Parathyroid adenoma (tissue), 2 donors: ENCODE data around the gene PPM1F.
A peak's percentile ranks its signal among the peaks of the same experiment; 100 is the strongest.

Source experiments
- H2AFZ ChIP-seq: fragments of 300-600 bp; sonication (generic); one replicate; pipeline ENCODE4 v1.7.0; 2017; ENCODE audit warnings: antibody characterized with exemption, mild to moderate bottlenecking
- H3K27ac ChIP-seq: fragments of 300-600 bp; sonication (generic); one replicate; pipeline ENCODE4 v1.7.0; 2017
- H3K27me3 ChIP-seq: fragments of 300-600 bp; sonication (generic); one replicate; pipeline ENCODE4 v1.7.0; 2017; ENCODE audit warnings: low read length; ENCODE audit not compliant: control insufficient read depth, insufficient read depth
- H3K36me3 ChIP-seq: fragments of 300-600 bp; sonication (generic); one replicate; pipeline ENCODE4 v1.7.0; 2017; ENCODE audit warnings: low read length; ENCODE audit not compliant: control insufficient read depth, insufficient read depth
- H3K4me1 ChIP-seq: fragments of 300-600 bp; sonication (generic); one replicate; pipeline ENCODE4 v1.7.0; 2017; ENCODE audit warnings: control low read depth
- H3K4me2 ChIP-seq: fragments of 300-600 bp; sonication (generic); one replicate; pipeline ENCODE4 v1.7.0; 2017; ENCODE audit warnings: low read length
- H3K4me3 ChIP-seq: fragments of 300-600 bp; sonication (generic); one replicate; pipeline ENCODE4 v1.7.0; 2017; ENCODE audit warnings: low read depth, low read length
- H3K79me2 ChIP-seq: fragments of 300-600 bp; sonication (generic); one replicate; pipeline ENCODE4 v1.7.0; 2017; ENCODE audit warnings: control low read depth
- H3K9ac ChIP-seq: fragments of 300-600 bp; sonication (generic); one replicate; pipeline ENCODE4 v1.7.0; 2017; ENCODE audit warnings: mild to moderate bottlenecking
- H3K9me3 ChIP-seq: fragments of 300-600 bp; sonication (generic); one replicate; pipeline ENCODE4 v1.7.0; 2017; ENCODE audit warnings: low read length; ENCODE audit not compliant: control insufficient read depth
- TF ChIP-seq, protein P1 (sequence below): fragments of 300-600 bp; sonication (generic); IDR thresholded peaks from one replicate; pipeline ENCODE4 v1.7.0; 2017; ENCODE audit warnings: antibody characterized with exemption, mild to moderate bottlenecking
- donor health status: primary hyperparathyroidism.

Gene PPM1F

DNA sequence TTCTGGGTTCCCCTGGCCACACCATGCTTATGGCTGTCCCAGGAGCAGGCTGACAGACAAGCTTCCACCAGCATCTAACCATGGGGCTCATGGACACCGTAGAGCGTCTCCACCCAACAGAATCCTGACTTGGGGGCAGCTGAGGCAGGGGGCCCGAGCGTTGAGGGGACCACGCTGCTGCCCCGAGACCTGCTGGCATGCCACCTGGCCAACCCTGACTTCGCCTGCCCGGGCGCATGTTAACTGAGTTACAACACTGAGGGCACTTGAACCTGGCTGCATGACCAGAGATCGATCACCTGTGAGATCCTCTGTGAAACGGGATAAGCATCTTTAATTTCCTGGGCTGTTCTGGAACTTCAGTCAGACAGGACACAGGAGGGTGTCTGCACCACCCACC is 13.7 kb downstream of the PPM1F start:
- H3K4me2 ChIP-seq: peak overlapping the region; percentile 84
- peaks cover 8% of the 10 kb centered on the region for H3K4me1 ChIP-seq
- no peak overlapping the region for H3K9ac ChIP-seq
- no peaks in the 10 kb centered on the region for H3K9me3 ChIP-seq
- TF ChIP-seq, protein P1, sequence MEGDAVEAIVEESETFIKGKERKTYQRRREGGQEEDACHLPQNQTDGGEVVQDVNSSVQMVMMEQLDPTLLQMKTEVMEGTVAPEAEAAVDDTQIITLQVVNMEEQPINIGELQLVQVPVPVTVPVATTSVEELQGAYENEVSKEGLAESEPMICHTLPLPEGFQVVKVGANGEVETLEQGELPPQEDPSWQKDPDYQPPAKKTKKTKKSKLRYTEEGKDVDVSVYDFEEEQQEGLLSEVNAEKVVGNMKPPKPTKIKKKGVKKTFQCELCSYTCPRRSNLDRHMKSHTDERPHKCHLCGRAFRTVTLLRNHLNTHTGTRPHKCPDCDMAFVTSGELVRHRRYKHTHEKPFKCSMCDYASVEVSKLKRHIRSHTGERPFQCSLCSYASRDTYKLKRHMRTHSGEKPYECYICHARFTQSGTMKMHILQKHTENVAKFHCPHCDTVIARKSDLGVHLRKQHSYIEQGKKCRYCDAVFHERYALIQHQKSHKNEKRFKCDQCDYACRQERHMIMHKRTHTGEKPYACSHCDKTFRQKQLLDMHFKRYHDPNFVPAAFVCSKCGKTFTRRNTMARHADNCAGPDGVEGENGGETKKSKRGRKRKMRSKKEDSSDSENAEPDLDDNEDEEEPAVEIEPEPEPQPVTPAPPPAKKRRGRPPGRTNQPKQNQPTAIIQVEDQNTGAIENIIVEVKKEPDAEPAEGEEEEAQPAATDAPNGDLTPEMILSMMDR: no peak
- H3K27me3 ChIP-seq: no peaks in the 10 kb centered on the region
- no peak overlapping the region for H2AFZ ChIP-seq
- H3K36me3 ChIP-seq: no peaks in the 10 kb centered on the region
- no peak overlapping the region for H3K4me3 ChIP-seq
- H3K79me2 ChIP-seq: no peaks in the 10 kb centered on the region
- peak overlapping the region; percentile 84 for H3K27ac ChIP-seq

DNA sequence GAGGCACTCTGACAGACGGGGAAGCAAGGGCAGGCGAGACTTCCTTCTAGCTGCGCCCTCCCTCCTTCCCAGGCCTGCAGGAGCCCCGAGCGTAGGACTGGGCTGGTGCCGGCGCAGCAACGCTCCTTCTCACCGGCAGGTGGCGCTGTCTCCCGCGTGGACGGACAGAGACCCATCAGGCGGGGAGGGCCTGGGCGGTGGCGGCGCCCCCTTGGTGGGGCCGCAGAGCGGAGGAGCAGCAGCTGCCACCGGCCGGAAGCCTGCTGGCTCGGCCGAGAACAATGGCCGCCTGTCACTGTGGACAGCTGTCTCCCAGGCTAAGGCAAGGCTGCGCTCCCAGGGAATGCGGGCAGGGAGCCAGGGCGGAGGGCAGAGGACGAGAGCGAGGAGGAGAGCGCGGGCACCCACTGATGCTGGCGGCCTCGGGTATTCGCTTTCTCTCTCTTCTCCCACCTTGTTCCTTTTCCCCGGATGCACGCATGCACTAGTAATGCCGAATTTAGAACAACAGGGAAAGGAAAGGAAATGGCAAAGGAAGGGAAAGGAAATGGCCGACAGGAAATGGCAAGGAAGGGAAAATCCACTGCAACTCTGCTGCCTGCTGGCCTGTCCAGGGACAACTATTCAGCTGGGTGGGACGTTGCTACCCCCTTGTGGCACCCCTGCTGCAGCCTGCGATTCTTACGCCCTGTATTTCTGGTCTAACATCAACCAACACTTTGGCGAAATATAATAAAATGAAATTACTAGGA is 14.4 kb downstream of the PPM1F start:
- no peaks in the 10 kb centered on the region for H3K9me3 ChIP-seq
- H3K9ac ChIP-seq: no peak overlapping the region
- peaks cover 8% of the 10 kb centered on the region for H3K4me1 ChIP-seq
- H3K4me2 ChIP-seq: peak overlapping the region; percentile 84
- peak overlapping the region; percentile 59 for H3K4me3 ChIP-seq
- no peaks in the 10 kb centered on the region for H3K36me3 ChIP-seq
- H3K27ac ChIP-seq: peak overlapping the region; percentile 84
- H2AFZ ChIP-seq: peak overlapping the region; percentile 78
- no peaks in the 10 kb centered on the region for H3K79me2 ChIP-seq
- no peaks in the 10 kb centered on the region for H3K27me3 ChIP-seq
- TF ChIP-seq, protein P1: peak; percentile 83

DNA sequence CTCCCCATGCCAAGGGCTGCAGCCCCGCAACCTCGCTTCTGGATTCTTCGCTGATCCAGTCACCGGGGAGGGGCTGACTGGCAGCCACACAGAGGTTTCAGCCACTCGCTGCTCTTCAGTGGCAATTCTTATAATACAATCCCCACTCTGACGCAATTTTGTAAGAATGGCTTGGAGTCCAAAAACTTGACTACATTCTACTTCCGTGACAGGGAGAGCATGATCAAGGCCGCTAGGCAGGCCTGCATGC is 14.9 kb downstream of the PPM1F start:
- H3K36me3 ChIP-seq: no peaks in the 10 kb centered on the region
- H3K4me2 ChIP-seq: peak overlapping the region; percentile 84
- peak overlapping the region; percentile 78 for H2AFZ ChIP-seq
- H3K4me1 ChIP-seq: peaks cover 8% of the 10 kb centered on the region
- TF ChIP-seq, protein P1: no peak
- peak overlapping the region; percentile 84 for H3K27ac ChIP-seq
- no peaks in the 10 kb centered on the region for H3K27me3 ChIP-seq
- H3K9ac ChIP-seq: no peak overlapping the region
- H3K9me3 ChIP-seq: no peaks in the 10 kb centered on the region
- H3K79me2 ChIP-seq: no peaks in the 10 kb centered on the region
- H3K4me3 ChIP-seq: peak overlapping the region; percentile 59

DNA sequence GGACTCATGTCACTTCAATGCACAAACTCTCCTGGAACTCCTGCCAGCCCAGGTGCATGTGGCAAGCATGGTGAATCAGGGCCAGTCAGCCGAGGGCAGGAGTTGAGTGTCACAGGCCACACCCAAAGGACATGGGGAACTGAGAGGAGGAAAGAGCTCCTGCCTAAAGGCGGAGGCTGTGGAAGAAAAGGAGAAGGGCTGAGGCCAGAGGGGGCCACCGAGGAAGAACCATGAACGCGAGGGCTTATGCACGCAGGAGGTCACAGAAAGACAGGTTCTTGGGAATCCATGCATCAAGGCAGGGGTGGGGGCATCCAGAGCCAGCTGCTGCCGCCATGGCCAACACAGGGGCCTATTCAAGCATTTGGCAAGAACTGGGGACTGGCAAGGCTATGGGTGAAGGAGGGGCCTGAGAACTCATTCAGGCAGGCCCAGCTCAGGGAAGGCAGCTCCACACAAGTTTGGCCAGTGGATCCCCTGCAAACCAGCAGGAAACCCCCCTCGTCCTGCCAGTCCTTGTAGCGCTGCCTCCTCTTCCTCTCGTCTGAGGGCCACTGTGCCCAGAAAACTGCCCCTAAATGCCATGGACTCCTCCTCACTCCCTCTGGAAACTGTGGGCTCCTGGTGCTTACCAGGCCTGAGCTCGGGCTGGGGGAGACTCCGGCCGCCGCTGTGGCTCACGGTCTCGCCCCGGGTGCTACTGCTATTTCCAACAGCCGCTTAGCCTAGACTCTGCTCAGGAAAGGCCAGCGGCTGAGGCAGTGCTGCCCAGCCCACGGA is 15.4 kb downstream of the PPM1F start:
- no peaks in the 10 kb centered on the region for H3K36me3 ChIP-seq
- TF ChIP-seq, protein P1: no peak
- no peaks in the 10 kb centered on the region for H3K27me3 ChIP-seq
- H3K4me2 ChIP-seq: peak overlapping the region; percentile 84
- H3K4me3 ChIP-seq: no peak overlapping the region
- H3K9me3 ChIP-seq: no peaks in the 10 kb centered on the region
- peaks cover 8% of the 10 kb centered on the region for H3K4me1 ChIP-seq
- H3K27ac ChIP-seq: peak overlapping the region; percentile 84
- H3K79me2 ChIP-seq: no peaks in the 10 kb centered on the region
- H2AFZ ChIP-seq: peak overlapping the region; percentile 78
- no peak overlapping the region for H3K9ac ChIP-seq
